PC-9 (cell line): ENCODE measurements around the gene CLTCL1. TPM values are rescaled to one million over a fixed set of nuclear protein-coding genes. Genes with fewer than 3 reads are reported as not detected.

ENCODE experiments used
- BruUV-seq: library from RNA; stranded (reverse); fragments of 400-500 nt; replicated peaks from 2 replicates; lab custom pipeline; 2021; lab: Mats Ljungman, UMichigan
- CTCF ChIA-PET: fragments of 300-600 bp; sonication (Branson Sonifier 250); formaldehyde crosslinking; loops from one replicate; lab custom pipeline; 2022; ENCODE audit warnings: antibody characterized with exemption; lab: Charles Lee
- POLR2A ChIA-PET: fragments of 300-600 bp; sonication (Branson Sonifier 250); formaldehyde crosslinking; loops from one replicate; lab custom pipeline; 2022; ENCODE audit warnings: antibody characterized with exemption; ENCODE audit not compliant: unreplicated experiment; lab: Charles Lee
- DNase-seq, 2 experiments: peaks; one replicate each; pipeline versions ENCODE4 v3.0.0 to v3.0.0-alpha.2; 2015 to 2022; ENCODE audit warnings: mixed read lengths in 1 of 2
- H2AFZ ChIP-seq: fragments of 200-600 bp; sonication (generic); 2 replicates; pipeline ENCODE4 v1.8.1; 2017; ENCODE audit warnings: antibody characterized with exemption
- H3F3A ChIP-seq: fragments of 200-600 bp; sonication (generic); 2 replicates; pipeline ENCODE4 v1.8.1; 2017; ENCODE audit warnings: antibody characterized with exemption, mild to moderate bottlenecking, low read depth; ENCODE audit not compliant: insufficient read depth
- H3K27ac ChIP-seq: fragments of 200-600 bp; sonication (generic); 2 replicates; pipeline ENCODE4 v1.6.1; 2016; ENCODE audit warnings: mixed run types
- H3K27me3 ChIP-seq: fragments of 200-600 bp; sonication (generic); 2 replicates; pipeline ENCODE4 v1.6.1; 2016; ENCODE audit warnings: low read depth, mixed run types; ENCODE audit not compliant: insufficient read depth
- H3K36me3 ChIP-seq: fragments of 200-600 bp; sonication (generic); 2 replicates; pipeline ENCODE4 v1.6.1; 2016; ENCODE audit warnings: low read depth, mixed run types
- H3K4me1 ChIP-seq: fragments of 200-600 bp; sonication (generic); replicated peaks from 2 replicates; pipeline ENCODE4 v1.6.1; 2016; ENCODE audit warnings: mixed run types; ENCODE audit not compliant: insufficient read depth
- H3K4me2 ChIP-seq: fragments of 200-600 bp; sonication (generic); 2 replicates; pipeline ENCODE4 v1.6.1; 2017; ENCODE audit warnings: mixed run types
- H3K4me3 ChIP-seq: fragments of 200-600 bp; sonication (generic); 2 replicates; pipeline ENCODE4 v1.6.1; 2016; ENCODE audit warnings: mixed run types
- H3K79me2 ChIP-seq: fragments of 200-600 bp; sonication (generic); 2 replicates; pipeline ENCODE4 v1.6.1; 2017; ENCODE audit warnings: low read depth, mixed run types
- H3K9me2 ChIP-seq: fragments of 200-600 bp; sonication (generic); 2 replicates; pipeline ENCODE4 v1.8.1; 2017; ENCODE audit warnings: mild to moderate bottlenecking; ENCODE audit not compliant: insufficient read depth
- H3K9me3 ChIP-seq: fragments of 200-600 bp; sonication (generic); 2 replicates; pipeline ENCODE4 v1.8.1; 2016; ENCODE audit warnings: low read depth; ENCODE audit not compliant: insufficient read depth
- H4K20me1 ChIP-seq: fragments of 200-600 bp; sonication (generic); 2 replicates; pipeline ENCODE4 v1.8.1; 2017; ENCODE audit not compliant: insufficient read depth
- CTCF ChIP-seq: fragments of 200-600 bp; sonication (generic); conservative IDR thresholded peaks from 2 replicates; pipeline ENCODE4 v1.6.1; 2017; ENCODE audit warnings: mixed run types, antibody characterized with exemption, mild to moderate bottlenecking, moderate library complexity
- EZH2 ChIP-seq: fragments of 200-600 bp; sonication (generic); IDR thresholded peaks from 2 replicates; pipeline ENCODE4 v1.8.0; 2017; ENCODE audit warnings: antibody characterized with exemption, low read depth
- intact Hi-C: fragments of 100-400 bp; cut with micrococcal nuclease; formaldehyde crosslinking; loops from one replicate; pipeline ENCODE4 v1.10.0; 2022; ENCODE audit not compliant: unreplicated experiment
- total RNA-seq: library from RNA; stranded (reverse); gene quantifications from 2 replicates; pipeline ENCODE4 v1.2.3, GENCODE V29; 2021

CLTCL1 gene
- total RNA-seq, 1 experiment from 2014 or later, result 7.2 TPM

DNA sequence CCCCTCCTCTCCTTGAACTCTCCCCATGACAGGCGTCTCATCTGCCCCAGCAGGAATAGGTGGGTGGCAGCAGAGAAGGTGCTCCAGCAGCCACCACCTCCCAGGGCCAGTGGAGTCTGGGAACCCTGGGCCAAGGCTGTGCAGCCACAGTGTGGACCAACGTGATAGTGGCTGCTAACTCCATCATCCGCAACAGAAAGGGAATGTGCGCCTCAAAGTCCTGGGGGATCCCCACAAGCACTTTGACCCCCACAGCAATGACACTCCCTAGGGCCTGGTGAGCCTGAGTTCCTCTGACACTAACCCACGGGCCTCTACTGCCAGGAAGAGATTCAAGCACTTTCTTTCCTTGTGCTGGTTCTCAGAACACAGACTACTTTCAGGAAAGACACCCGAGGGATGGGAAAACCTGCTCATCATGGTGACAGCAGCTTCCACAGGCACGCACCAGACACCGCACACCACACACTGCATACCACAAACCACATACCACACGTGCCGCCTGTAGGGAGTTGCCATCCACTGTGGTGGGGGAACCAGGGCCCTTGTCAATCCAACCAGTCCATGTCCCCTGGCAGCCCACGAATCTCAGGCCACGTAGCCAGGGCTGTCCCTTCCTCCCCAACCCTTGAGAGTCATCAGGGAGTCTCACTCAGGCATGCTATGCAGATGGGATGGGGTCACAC is 109.6 kb downstream of the CLTCL1 start:
- DNase-seq, result no peak
- H3K79me2 ChIP-seq, result peaks cover 12% of the 10 kb centered on the region
- ChIA-PET CTCF (interaction anchor here (0.6 kb wide), 1 partner anchor 39 kb away, joined by 9 read pairs; no protein-coding TSS in a partner anchor), POLR2A (no interaction called here)
- peaks cover 29% of the 10 kb centered on the region for H3K4me1 ChIP-seq
- H3K9me3 ChIP-seq, result no peaks in the 10 kb centered on the region
- no peak overlapping the region for H3K4me2 ChIP-seq
- no peaks in the 10 kb centered on the region for H3K36me3 ChIP-seq
- TF ChIP-seq EZH2 (no peak), CTCF (no peak)
- H3K4me3 ChIP-seq, result no peak overlapping the region
- no peaks in the 10 kb centered on the region for H3K27me3 ChIP-seq
- no TSS peak for BruUV-seq
- H2AFZ ChIP-seq, result no peak overlapping the region
- no peak overlapping the region for H3K27ac ChIP-seq
- H4K20me1 ChIP-seq, result peaks cover 6% of the 10 kb centered on the region; the same call in 1 of the 2 replicates
- intact Hi-C loops, result no loop called here
- peaks cover 15% of the 10 kb centered on the region for H3F3A ChIP-seq
- H3K9me2 ChIP-seq, result no peaks in the 10 kb centered on the region

GRCh38 chr22:19180740-19181410 is 110.6 kb downstream of the CLTCL1 start:
- H3K36me3 ChIP-seq, result 0 out of 2 replicates have a peak, but pooled peaks cover 7% of the 10 kb centered on the region
- BruUV-seq, result no TSS peak
- H3K9me3 ChIP-seq, result no peaks in the 10 kb centered on the region
- TF ChIP-seq CTCF (no peak), EZH2 (no peak)
- ChIA-PET CTCF (no interaction called here), POLR2A (no interaction called here)
- no peaks in the 10 kb centered on the region for H3K9me2 ChIP-seq
- peaks cover 12% of the 10 kb centered on the region for H4K20me1 ChIP-seq
- no peak overlapping the region for H3K4me2 ChIP-seq
- H3K4me1 ChIP-seq, result peaks cover 34% of the 10 kb centered on the region
- DNase-seq, result no peak
- peaks cover 20% of the 10 kb centered on the region for H3F3A ChIP-seq
- peaks cover 21% of the 10 kb centered on the region for H3K79me2 ChIP-seq
- no peak overlapping the region for H2AFZ ChIP-seq
- H3K27me3 ChIP-seq, result no peaks in the 10 kb centered on the region
- H3K4me3 ChIP-seq, result no peak overlapping the region
- H3K27ac ChIP-seq, result no peak overlapping the region
- intact Hi-C loops, result no loop called here

GRCh38 chr22:19180234-19180633 is 111.3 kb downstream of the CLTCL1 start:
- H3K36me3 ChIP-seq, result 0 out of 2 replicates have a peak, but pooled peaks cover 7% of the 10 kb centered on the region
- H3K4me2 ChIP-seq, result no peak overlapping the region
- H3K79me2 ChIP-seq, result peaks cover 26% of the 10 kb centered on the region
- intact Hi-C loops, result no loop called here
- H3K27me3 ChIP-seq, result no peaks in the 10 kb centered on the region
- no peak for TF ChIP-seq EZH2
- no peak for TF ChIP-seq CTCF
- H2AFZ ChIP-seq, result no peak overlapping the region
- H4K20me1 ChIP-seq, result peaks cover 12% of the 10 kb centered on the region
- H3K4me1 ChIP-seq, result peaks cover 30% of the 10 kb centered on the region
- CTCF ChIA-PET, result no interaction called here
- no peaks in the 10 kb centered on the region for H3K9me2 ChIP-seq
- POLR2A ChIA-PET, result interaction anchor here (0.5 kb wide), 1 partner anchor 267 kb away, joined by 3 read pairs; no protein-coding TSS in a partner anchor
- H3K4me3 ChIP-seq, result no peak overlapping the region
- no peak for DNase-seq
- BruUV-seq, result no TSS peak
- H3K9me3 ChIP-seq, result no peaks in the 10 kb centered on the region
- peaks cover 16% of the 10 kb centered on the region for H3F3A ChIP-seq
- H3K27ac ChIP-seq, result no peak overlapping the region
